Neural progenitor cell (in vitro differentiated cells): Measurements from ENCODE around the gene PDZD4. TPM values are rescaled to one million over a fixed set of nuclear protein-coding genes. Genes with fewer than 3 reads are reported as not detected.

Experiments
- DNase-seq: peaks from one replicate; pipeline ENCODE4 v3.0.0-alpha.2; 2016; ENCODE audit warnings: low spot score
- H2AFZ ChIP-seq: fragments of 200-600 bp; sonication (generic); replicated peaks from 2 replicates; pipeline ENCODE4 v1.6.1; 2016; ENCODE audit warnings: antibody characterized with exemption
- H3F3A ChIP-seq: fragments of 200-600 bp; sonication (generic); 2 replicates; pipeline ENCODE4 v1.6.1; 2016; ENCODE audit warnings: antibody characterized with exemption, low read depth
- H3K27ac ChIP-seq: fragments of 200-600 bp; sonication (generic); 2 replicates; pipeline ENCODE4 v1.5.1; 2016; ENCODE audit warnings: mild to moderate bottlenecking
- H3K27me3 ChIP-seq: fragments of 200-600 bp; sonication (generic); 2 replicates; pipeline ENCODE4 v1.6.1; 2016; ENCODE audit warnings: mild to moderate bottlenecking, moderate library complexity
- H3K36me3 ChIP-seq: fragments of 200-600 bp; sonication (generic); 2 replicates; pipeline ENCODE4 v1.5.1; 2016
- H3K4me1 ChIP-seq: fragments of 200-600 bp; sonication (generic); 2 replicates; pipeline ENCODE4 v1.6.1; 2016; ENCODE audit warnings: mixed run types
- H3K4me2 ChIP-seq: fragments of 200-600 bp; sonication (generic); 2 replicates; pipeline ENCODE4 v1.6.1; 2016
- H3K4me3 ChIP-seq: fragments of 200-600 bp; sonication (generic); 2 replicates; pipeline ENCODE4 v1.5.1; 2016
- H3K79me2 ChIP-seq: fragments of 200-600 bp; sonication (generic); 2 replicates; pipeline ENCODE4 v1.6.1; 2016; ENCODE audit warnings: low read depth
- H3K9ac ChIP-seq: fragments of 200-600 bp; sonication (generic); 2 replicates; pipeline ENCODE4 v1.6.1; 2016
- H3K9me3 ChIP-seq: fragments of 200-600 bp; sonication (generic); 2 replicates; pipeline ENCODE4 v1.5.1; 2016; ENCODE audit warnings: low read depth
- H4K20me1 ChIP-seq: fragments of 200-600 bp; sonication (generic); 2 replicates; pipeline ENCODE4 v1.6.1; 2016; ENCODE audit warnings: low read depth
- H3K27ac Mint-ChIP-seq: 3 replicates; pipeline ENCODE4 v1.8.0; 2021; ENCODE audit warnings: mixed read lengths
- H3K27me3 Mint-ChIP-seq: 2 replicates; pipeline ENCODE4 v1.8.0; 2022; ENCODE audit warnings: low read depth, mild to moderate bottlenecking, inconsistent platforms, moderate library complexity, mixed read lengths; ENCODE audit not compliant: insufficient read depth
- H3K36me3 Mint-ChIP-seq: 3 replicates; pipeline ENCODE4 v1.8.0; 2021; ENCODE audit warnings: mixed read lengths
- H3K4me1 Mint-ChIP-seq: 3 replicates; pipeline ENCODE4 v1.8.0; 2021; ENCODE audit warnings: mixed read lengths
- H3K4me3 Mint-ChIP-seq: 3 replicates; pipeline ENCODE4 v1.8.0; 2021; ENCODE audit warnings: mild to moderate bottlenecking, moderate library complexity, mixed read lengths
- H3K9me3 Mint-ChIP-seq: 3 replicates; pipeline ENCODE4 v1.8.0; 2020; ENCODE audit warnings: mixed read lengths
- CTCF ChIP-seq: fragments of 200-600 bp; sonication (generic); IDR thresholded peaks from 2 replicates; pipeline ENCODE4 v1.5.1; 2017; ENCODE audit warnings: antibody characterized with exemption, mild to moderate bottlenecking
- EZH2 ChIP-seq: fragments of 200-600 bp; sonication (generic); IDR thresholded peaks from 2 replicates; pipeline ENCODE4 v1.6.1; 2017; ENCODE audit warnings: antibody characterized with exemption, mild to moderate bottlenecking, moderate library complexity
- EZH2phosphoT487 ChIP-seq: fragments of 200-600 bp; sonication (generic); IDR thresholded peaks from 2 replicates; pipeline ENCODE4 v1.6.1; 2017; ENCODE audit warnings: antibody characterized with exemption
- total RNA-seq: library from RNA; depleted of rRNA; stranded (reverse); fragments of >200 nt; gene quantifications from 2 replicates; pipeline ENCODE4 v1.2.3, GENCODE V29; 2015; ENCODE audit warnings: low replicate concordance

PDZD4 gene
- total RNA-seq, 1 donor from 2014 or later, result 1.9 TPM

GRCh38 chrX:153869473-153870287 lies 39.3 kb upstream of the PDZD4 start:
- Histone ChIP-seq H3K9ac (no peak overlapping the region), H3F3A (peaks cover 5% of the 10 kb centered on the region), H3K36me3 (no peaks in the 10 kb centered on the region), H4K20me1 (peaks cover 15% of the 10 kb centered on the region), H3K4me2 (no peak overlapping the region), H2AFZ (no peak overlapping the region), H3K4me1 (peaks cover 7% of the 10 kb centered on the region), H3K4me3 (no peak overlapping the region), H3K79me2 (no peaks in the 10 kb centered on the region), H3K27me3 (no peaks in the 10 kb centered on the region), H3K9me3 (no peaks in the 10 kb centered on the region), H3K27ac (no peak overlapping the region)
- TF ChIP-seq CTCF (no peak), EZH2phosphoT487 (no peak), EZH2 (no peak)
- H3K27me3 Mint-ChIP-seq, result peaks cover 12% of the 10 kb centered on the region
- DNase-seq, result no peak
- no peak overlapping the region for H3K27ac Mint-ChIP-seq
- peaks cover 2% of the 10 kb centered on the region for H3K36me3 Mint-ChIP-seq
- H3K9me3 Mint-ChIP-seq, result peaks cover 26% of the 10 kb centered on the region
- H3K4me3 Mint-ChIP-seq, result no peak overlapping the region
- H3K4me1 Mint-ChIP-seq, result peaks cover 33% of the 10 kb centered on the region

- no peak overlapping the region for H2AFZ ChIP-seq
- Mint-ChIP-seq H3K4me1 (peaks cover 25% of the 10 kb centered on the region), H3K4me3 (no peak overlapping the region), H3K9me3 (peaks cover 24% of the 10 kb centered on the region), H3K27ac (no peak overlapping the region), H3K27me3 (peaks cover 14% of the 10 kb centered on the region), H3K36me3 (peaks cover 2% of the 10 kb centered on the region)
- no peaks in the 10 kb centered on the region for H3K79me2 ChIP-seq
- no peak overlapping the region for H3K9ac ChIP-seq
- H3K4me2 ChIP-seq, result no peak overlapping the region
- no peaks in the 10 kb centered on the region for H3K9me3 ChIP-seq
- no peak for DNase-seq
- H3K4me1 ChIP-seq, result peaks cover 7% of the 10 kb centered on the region
- H3K27me3 ChIP-seq, result peaks cover 2% of the 10 kb centered on the region
- TF ChIP-seq EZH2phosphoT487, result no peak
- no peak for TF ChIP-seq CTCF
- TF ChIP-seq EZH2, result no peak
- H3K36me3 ChIP-seq, result no peaks in the 10 kb centered on the region
- no peak overlapping the region for H3K27ac ChIP-seq
- H4K20me1 ChIP-seq, result peaks cover 6% of the 10 kb centered on the region
- H3K4me3 ChIP-seq, result no peak overlapping the region
- peaks cover 2% of the 10 kb centered on the region for H3F3A ChIP-seq
These were observed 38.5 kb upstream of the PDZD4 start for GRCh38 chrX:153868576-153869472.

GRCh38 chrX:153867671-153868070 lies 37.3 kb upstream of the PDZD4 start:
- H3K4me3 Mint-ChIP-seq, result no peak overlapping the region

More at GRCh38 chrX:153867671-153868070, 37.3 kb upstream of the PDZD4 start:
- Mint-ChIP-seq H3K27ac (no peak overlapping the region), H3K27me3 (peaks cover 14% of the 10 kb centered on the region), H3K36me3 (peaks cover 2% of the 10 kb centered on the region), H3K4me1 (peaks cover 22% of the 10 kb centered on the region), H3K9me3 (peaks cover 24% of the 10 kb centered on the region)
- Histone ChIP-seq H3K4me1 (peaks cover 4% of the 10 kb centered on the region), H3K79me2 (no peaks in the 10 kb centered on the region), H3K4me2 (no peak overlapping the region), H3K27me3 (peaks cover 4% of the 10 kb centered on the region), H3F3A (no peaks in the 10 kb centered on the region), H3K27ac (no peak overlapping the region), H4K20me1 (no peaks in the 10 kb centered on the region), H3K9me3 (no peaks in the 10 kb centered on the region), H3K4me3 (no peak overlapping the region), H3K9ac (no peak overlapping the region), H3K36me3 (no peaks in the 10 kb centered on the region), H2AFZ (no peak overlapping the region)
- TF ChIP-seq EZH2phosphoT487 (no peak), CTCF (no peak), EZH2 (no peak)
- no peak for DNase-seq
